GM21723 (cell line): ENCODE results near the gene TEX101.
"Not testable (repeated sequence)": the region's sequence is repeated elsewhere in the genome, so short reads cannot be mapped to it uniquely, and the experiment has no call there.

Source experiments
- ATAC-seq: cut with Tn5 transposase; IDR thresholded peaks from one replicate; pipeline ENCODE4 v1.9.1; 2021; ENCODE audit warnings: mild to moderate bottlenecking, moderate library complexity; ENCODE audit not compliant: unreplicated experiment

Gene TEX101, protein sequence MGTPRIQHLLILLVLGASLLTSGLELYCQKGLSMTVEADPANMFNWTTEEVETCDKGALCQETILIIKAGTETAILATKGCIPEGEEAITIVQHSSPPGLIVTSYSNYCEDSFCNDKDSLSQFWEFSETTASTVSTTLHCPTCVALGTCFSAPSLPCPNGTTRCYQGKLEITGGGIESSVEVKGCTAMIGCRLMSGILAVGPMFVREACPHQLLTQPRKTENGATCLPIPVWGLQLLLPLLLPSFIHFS

DNA sequence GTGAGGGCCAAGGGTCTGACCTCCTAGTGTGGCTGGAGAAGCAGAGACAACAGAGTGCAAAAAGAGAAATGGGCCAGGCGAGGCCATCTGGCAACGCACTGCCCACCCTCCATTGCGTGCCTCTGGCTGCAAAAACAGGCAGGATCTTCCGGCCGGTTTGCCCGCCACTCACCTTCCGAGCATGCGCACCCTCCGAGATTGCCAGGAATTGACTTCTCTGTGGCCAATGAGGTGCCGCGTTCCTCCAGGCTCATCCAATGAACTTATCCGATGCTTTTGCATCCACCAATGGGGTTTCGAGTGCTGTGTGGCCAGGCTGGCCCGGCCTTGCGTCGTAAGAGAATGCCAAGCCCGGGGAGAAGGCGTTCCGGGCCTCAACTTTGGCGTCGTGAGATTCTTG, at the start of gene TEX101:
Gene TEX101 (plus strand): TSS at position 337 of the 400 bp plus-strand sequence. CDS start 1,030 bp downstream, outside the sequence.
- no peak for ATAC-seq

DNA sequence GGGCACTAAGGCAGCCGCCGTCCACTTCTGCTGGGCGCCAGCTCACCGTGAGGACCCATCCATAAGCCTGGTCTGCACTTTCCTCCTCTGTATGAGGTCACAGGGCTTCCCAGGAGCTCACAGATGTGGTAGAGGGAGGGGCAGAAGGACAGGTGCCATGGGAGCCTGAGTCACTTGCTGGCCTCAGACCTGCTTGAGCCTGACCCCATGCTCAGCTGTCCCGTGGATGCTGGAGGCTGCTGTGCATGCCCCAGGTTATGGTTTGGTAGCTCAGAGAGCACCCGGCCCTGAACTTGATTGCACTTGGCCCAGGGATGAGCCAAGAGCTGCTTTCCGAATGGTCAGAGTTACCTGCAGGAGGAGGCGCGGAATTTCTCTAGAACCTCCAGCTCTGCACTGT, 49.0 kb upstream of the TEX101 start:
- not testable (repeated sequence) for ATAC-seq

DNA sequence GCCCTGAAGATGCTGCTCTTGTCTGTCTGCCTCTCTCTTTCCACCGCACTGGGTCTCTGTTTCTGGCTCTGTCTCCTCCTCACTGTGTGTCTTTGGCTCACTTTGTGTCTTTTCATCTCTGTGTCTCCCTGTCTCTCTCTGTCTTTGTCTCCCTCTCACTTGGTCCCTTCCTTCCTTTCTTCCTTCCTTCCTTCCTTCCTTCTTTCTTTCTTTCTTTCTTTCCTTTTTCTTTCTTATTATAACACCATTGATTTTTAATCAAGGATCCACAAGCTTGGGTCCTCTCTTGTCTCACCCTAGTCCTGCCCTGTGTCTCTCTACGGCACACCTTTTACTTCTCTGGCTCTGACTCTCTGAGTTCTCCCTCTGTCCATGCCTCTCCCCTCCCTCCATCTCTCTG, 46.9 kb upstream of the TEX101 start:
- no peak for ATAC-seq

DNA sequence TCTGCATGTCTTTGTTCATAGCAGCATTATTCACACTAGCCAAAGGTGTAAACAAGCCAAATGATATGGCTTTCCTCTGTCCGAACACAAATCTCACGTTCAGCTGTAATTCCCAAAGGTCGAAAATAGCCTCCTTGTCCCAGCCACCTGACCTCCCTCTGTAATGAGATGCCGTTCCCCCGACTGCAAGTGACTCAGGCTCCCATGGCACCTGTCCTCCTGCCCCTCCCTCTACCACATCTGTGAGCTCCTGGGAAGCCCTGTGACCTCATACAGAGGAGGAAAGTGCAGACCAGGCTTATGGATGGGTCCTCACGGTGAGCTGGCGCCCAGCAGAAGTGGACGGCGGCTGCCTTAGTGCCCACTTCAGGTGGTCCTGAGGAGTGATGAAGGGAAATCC, 45.8 kb upstream of the TEX101 start:
- ATAC-seq: not testable (repeated sequence)

DNA sequence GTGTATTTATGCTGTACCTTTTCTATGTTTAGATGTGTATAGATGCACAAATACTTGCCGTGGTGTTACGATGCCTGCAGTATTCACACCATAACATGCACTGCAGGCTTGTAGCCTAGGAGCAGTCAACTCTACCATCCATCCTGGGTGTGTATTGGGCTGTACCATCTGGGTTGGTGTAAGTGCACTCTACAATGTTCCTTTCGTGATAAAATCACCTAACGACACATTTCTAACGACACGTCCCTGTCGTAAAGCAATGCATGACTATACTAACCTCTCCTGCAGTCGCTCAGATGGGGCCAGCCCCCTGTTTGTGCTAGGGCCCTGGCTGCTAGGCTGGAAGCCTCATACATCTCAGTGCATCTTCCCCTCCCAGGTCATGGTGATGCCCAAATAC, 42.8 kb upstream of the TEX101 start:
- no peak for ATAC-seq

DNA sequence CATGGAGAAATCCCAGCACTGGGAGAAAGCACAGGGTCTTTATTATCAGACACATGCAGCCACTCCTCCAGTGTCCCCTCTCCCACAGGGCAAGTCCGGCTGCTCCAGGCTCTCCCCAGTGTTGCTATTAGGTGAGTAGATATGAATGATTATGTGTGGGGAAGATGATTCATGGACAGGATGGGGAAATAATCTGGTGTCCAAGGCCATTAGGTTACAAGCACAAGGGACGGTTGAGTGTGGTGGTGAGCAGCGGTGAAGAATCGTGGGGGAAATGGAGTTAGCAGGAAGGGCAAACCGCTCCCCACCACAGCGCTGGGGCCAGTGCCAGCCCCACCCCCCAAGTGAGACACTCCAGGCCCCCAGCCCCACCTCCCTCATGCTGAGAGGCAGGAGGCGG, 42.2 kb upstream of the TEX101 start:
- no peak for ATAC-seq

DNA sequence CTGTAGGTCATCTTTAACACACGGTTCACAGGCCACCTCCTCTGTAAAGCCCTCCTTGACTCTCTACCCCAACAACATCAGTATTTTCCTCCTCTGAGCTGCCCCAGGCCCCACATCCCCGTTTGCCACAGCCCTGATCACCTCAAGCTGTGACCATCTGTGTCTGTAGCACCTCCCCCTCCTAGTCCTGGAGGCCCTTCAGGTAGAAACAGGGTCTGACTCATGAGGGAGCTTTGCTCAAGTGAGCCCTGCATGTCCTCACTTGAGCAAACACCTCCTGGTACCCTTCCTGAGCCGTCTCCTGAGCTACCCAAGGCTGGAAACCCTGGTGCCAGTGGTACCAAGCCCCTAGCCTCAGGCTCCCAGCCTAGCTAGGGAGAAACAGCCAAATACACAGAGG, 37.1 kb upstream of the TEX101 start:
- ATAC-seq: not testable (repeated sequence)

DNA sequence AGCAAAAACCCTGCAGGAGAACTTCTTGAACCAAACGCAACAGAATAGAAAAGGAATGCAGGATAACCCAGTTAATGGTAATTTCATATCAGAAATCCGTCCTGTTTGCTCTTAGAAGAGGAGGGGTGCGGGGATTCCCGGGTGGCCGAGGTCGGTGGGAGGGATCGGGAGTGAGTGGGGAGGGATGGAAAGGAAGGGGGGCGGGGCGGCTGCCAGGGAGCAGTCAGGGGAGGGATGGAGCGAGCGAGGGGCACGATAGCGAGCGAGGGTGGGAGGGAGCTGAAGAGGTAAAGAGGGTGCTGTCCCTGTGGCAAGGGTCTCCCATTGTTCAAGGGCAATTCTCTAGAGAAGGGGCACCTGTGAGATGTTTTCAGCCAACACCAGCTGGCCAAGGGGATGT, 34.7 kb upstream of the TEX101 start:
- no peak for ATAC-seq

DNA sequence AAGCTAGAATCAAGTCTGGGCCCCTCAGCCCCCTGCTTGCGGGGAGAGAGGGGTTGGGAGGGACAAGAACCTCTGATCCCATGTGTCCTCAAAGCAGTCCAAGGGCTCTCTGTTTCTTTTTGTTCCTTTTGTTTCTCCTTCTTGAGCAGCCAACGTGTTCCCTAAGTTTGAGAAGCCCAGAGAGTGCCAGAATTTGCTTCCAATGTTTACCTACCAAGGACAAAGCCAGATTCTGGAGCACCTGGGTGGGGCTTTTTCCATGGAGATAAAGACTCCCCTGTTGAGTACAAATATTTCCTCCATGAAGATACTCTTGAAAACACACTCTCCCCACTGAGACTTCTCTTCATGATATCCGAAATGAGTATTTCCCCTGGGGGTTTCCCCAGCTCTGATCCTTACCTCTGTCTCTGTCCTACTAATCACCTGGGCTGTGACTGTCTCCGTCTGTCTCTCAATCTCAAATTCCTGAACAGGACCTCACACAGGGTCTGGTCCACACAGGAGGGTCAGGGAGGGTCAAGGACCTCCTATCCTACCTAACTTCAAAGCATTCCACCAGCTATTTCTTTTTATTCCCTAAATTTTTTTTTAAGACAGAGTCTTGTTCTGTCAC, 33.8 kb upstream of the TEX101 start:
- no peak for ATAC-seq

DNA sequence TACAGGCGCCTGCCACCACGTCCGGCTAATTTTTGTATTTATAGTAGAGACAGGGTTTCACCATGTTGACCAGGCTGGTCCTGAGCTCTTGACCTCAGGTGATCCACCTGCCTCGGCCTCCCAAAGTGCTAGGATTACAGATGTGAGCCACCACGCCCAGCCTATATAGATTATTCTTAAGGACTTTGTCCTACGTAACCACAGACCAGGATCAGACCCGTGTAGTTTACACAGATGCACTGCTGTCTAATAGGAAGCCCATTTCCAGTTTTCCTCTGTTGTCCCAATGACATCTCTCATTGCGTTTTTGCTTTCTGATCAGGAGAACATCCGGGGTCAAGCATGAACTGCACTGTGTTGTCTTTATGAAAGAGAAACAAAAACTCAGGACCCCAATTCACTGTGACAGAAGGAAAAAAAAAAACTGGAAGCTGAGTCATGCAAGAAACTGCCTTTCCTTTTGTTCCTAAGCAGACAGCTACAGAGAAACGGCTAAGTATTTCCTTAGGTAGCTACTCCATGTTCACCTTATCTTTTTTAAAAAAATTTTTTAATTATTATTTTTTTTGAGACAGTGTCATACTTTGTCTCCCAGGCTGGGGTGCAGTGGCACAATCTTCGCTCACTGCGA, 32.0 kb upstream of the TEX101 start:
- not testable (repeated sequence) for ATAC-seq

DNA sequence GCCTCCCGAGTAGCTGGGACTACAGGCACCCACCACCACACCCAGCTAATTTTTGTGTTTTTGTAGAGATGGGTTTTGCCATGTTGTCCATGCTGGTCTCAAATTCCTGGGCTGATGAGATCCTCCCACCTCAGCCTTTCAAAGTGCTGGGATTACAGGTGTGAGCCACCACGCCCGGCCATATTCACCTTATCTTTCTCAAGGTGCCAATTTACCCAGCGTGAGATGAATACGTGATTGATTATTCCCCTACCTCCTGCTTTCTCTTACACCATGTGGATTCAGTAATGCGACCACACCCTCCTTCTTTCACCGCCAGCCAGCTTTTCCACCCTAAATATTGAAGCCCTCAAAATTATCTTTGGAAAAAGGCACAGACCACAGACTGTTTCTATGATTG, 31.4 kb upstream of the TEX101 start:
- ATAC-seq: not testable (repeated sequence)

DNA sequence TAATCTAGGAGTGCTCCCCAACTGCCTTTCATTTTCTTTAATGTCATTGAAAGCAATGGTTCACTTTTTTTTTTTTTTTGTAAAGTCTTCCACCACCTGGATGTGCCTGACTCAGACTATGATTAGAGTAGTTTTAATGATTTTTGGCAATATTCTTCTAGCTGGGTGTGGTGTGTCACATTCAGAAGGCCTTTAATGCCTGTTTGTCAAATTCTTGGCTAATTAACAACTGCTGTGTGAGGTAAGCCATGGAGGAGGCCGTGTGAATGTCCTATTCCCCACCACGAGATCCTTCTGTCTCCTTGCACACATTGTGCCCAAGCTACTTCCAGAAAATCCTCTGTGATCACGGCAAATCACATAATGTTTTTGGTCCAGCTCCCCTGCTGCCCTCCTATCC, 30.9 kb upstream of the TEX101 start:
- ATAC-seq: not testable (repeated sequence)

DNA sequence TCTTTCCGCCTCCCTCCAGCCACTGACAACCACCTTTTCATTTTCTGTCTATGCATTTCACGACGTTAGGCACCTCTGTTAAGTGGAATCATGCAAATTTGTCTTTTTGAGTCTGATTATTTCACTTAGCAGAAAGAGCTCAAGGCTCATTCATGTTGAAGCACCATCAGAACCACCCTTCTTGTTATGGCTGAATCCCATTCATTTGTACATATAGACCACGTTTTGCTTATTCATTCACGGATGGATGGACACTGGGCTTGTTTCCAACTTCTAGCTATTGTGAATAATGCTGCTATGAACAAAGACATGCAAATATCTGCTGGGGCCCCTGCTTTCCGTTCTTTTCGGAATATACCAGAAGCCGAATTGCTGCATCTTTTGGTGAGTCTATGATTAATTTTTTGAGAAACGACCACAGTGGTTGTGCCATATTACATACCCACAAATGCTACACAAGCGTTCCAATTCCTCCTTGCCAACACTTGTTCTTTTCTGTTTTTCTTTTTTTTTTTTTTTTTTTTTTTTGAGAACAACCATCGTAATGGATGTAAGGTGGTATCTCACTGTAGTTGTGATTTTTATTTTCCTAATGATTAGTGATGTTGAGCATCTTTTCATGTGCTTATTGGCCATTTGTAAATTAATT, 23.7 kb upstream of the TEX101 start:
- not testable (repeated sequence) for ATAC-seq

DNA sequence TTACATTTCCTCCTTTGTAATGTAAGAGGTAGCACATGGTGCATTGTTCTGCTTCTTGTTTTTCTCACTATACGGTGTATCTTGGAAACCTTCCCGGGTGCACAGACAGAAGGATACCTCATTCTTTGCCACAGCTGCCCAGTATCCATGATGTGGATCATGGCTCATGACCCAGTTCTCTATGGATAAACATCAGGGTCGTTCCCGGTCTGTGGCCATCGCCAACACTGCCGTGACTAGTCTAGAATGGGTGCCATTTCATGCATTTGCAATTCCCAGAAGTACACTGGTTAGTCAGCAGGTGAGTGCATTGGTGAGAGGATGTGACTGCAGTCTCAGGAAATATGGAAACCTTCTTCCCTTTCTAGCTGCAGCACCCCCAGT, 23.1 kb upstream of the TEX101 start:
- not testable (repeated sequence) for ATAC-seq

DNA sequence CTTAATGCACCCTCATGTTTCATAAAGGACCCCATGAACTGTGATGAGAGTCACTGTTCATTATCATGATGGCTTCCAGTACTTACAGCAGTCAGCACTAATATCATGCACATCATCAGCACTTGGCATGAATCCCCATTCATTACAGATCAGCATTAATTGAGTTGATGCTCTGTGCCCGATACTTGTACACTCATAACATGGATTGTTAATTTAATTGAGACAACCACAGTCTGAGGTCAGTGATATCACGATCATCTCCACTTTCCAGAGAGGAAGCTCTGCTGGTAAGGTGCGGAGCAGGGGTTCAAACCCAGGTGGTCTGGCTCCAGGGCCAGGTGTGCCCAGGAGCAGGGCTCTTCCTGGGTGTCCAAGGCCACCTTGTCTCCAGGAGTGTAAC, 21.2 kb upstream of the TEX101 start:
- not testable (repeated sequence) for ATAC-seq

DNA sequence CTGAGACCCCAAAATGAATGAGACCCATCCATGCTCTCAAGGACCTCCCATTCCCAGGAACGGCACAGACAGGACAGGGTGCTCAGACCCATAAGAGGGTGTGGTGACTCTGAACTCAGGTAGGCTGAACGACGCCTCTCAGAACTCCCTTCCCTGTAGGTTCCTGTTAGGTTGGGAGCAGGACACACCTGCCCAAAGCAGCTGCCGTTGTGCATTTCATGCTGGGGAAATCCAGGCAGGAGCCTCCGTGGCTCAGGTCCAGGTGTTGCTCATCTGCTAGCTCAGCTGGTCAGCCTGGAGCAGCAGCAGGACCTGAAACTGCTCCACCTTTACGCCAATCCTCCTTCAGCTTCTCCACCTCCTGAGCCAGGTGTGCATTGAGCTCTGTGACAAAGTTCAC, 19.1 kb upstream of the TEX101 start:
- ATAC-seq: no peak

DNA sequence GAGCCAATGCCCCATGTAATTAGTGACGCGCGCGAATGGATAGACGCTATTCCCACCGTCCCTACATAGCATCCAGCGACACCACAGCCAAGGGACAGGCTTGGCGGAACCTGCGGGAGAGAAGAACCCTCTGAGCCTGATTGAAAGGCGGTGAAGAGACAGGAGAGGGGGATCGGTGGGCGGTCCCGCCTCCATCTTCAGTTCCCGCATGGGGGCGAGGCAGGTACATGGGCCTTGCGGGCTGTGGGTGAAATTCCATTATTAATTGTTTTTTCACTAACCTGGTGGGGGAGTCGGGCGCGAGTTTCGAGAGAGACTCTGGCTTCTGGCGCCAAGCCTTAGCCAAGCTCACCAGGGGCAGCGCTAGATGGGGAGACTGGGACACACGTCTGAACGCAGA, 8.4 kb upstream of the TEX101 start:
- ATAC-seq: no peak

DNA sequence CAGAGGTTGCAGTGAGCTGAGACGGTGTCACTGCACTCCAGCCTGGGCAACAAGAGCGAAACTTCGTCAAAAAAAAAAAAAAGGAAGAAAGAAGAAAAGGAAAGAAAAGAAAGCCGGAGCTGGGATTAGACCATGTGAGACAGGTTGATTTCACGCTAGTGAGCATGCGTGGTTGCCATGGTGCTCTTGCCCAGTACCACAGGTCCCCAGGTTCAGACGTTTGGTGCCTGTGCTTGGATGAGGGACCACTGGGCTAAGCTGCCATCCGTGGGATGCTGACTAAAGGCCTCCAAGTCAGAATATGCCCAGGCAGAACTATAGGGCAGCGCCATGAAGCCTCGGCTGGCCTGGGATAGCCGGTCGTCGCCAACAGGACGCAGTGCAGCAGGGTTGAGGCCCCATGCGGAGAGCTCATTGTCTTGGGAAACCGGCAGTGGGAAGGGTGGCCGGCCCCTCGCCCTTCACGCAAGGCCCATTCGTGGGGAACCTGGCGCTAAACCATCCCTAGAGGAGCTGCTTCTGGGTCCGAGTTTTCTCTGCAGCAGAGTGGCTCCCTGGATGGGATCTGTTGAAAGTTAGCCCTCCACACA, 7.2 kb upstream of the TEX101 start:
- no peak for ATAC-seq

DNA sequence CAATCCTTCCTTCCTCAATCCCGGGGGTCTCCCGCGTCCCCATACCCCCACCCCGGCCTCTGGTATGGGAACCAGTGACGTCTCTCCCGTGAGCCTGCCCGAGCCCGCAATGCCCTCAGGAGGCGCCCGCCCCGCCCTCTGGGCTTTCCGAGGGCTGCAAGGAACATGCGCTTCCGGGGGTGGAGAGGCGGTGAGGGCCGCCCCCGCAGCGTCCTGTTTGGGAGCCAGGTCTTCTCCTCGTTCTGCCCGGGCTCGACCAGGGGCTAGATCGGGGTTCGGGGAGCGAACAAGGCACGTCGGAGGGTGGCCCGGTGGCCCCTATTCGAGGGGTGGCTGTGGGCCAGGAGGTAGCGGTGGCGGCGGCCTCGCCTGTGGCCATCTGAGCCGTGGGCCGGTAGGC, 6.6 kb upstream of the TEX101 start:
- no peak for ATAC-seq

DNA sequence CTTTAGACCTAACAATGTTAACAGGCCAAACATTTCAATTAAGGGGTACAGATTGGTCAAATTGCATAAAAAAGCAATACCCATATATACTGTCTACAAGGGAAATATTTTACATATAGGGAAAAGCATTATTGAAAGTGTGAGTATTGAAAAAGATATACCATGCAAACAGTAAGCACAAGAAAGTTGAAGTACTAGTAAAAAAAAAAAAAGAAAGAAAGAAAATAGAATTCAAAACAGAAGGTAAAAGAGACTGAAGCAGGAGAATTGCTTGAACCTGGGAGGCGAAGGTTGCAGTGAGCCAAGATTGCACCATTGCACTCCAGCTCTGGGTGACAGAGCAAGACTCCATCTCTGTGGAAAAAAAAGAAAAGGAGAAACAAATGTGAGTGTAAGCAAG, 5.3 kb upstream of the TEX101 start:
- no peak for ATAC-seq

DNA sequence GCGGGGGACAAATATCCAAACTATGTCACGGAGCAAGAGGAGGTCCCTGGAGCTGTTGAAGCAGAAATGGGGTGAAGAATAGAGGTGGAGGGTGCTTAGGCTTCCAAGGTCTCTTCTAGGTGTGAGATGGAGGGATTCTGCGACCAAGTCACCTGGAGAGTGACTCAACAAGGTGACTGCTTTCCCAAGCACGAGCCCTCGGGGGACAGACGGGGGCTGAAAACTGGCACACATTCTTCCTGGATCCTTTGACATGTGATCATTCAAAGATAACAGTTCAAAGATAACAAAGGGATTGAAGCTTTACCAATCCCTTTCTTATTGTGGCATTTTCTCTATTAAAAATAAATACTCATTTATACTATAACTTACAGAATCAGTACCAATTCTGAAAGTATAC, 2.2 kb upstream of the TEX101 start:
- ATAC-seq: no peak
